ENCODE data around the gene ZNF579.
"Not testable (repeated sequence)": the region's sequence is repeated elsewhere in the genome, so short reads cannot be mapped to it uniquely, and the experiment has no call there.

ZNF579 gene

GRCh38 chr19:55536951-55537740, 43.5 kb downstream of the ZNF579 start, which contains the start of gene SBK2:
Gene SBK2 (minus strand): TSS chr19:55537133. CDS start chr19:55536294, 839 bp downstream.
- no peak for DNase-seq

- DNase-seq: no peak
These were observed 44.3 kb downstream of the ZNF579 start for GRCh38 chr19:55536366-55536765.

- no peak for DNase-seq
These were observed 44.7 kb downstream of the ZNF579 start for GRCh38 chr19:55535965-55536350.

GRCh38 chr19:55535173-55535964, 45.3 kb downstream of the ZNF579 start:
- no peak for DNase-seq

GRCh38 chr19:55534280-55534679, 46.4 kb downstream of the ZNF579 start:
- DNase-seq: not testable (repeated sequence)

GRCh38 chr19:55530996-55531395, 49.7 kb downstream of the ZNF579 start:
- no peak for DNase-seq

GRCh38 chr19:55529636-55530234, 50.9 kb downstream of the ZNF579 start:
- DNase-seq: no peak

GRCh38 chr19:55528030-55528803, 52.4 kb downstream of the ZNF579 start:
- DNase-seq: no peak

- DNase-seq: no peak
These were observed 53.2 kb downstream of the ZNF579 start for GRCh38 chr19:55527197-55528029.

Measured in hematopoietic multipotent progenitor cell treated with erythropoietin and hydrocortisone succinate and interleukin-3 and kit ligand, for 6 days (in vitro differentiated cells).